Measurements from ENCODE around the gene ZNF827.
A peak's percentile ranks its signal among the peaks of the same experiment; 100 is the strongest.

DNA sequence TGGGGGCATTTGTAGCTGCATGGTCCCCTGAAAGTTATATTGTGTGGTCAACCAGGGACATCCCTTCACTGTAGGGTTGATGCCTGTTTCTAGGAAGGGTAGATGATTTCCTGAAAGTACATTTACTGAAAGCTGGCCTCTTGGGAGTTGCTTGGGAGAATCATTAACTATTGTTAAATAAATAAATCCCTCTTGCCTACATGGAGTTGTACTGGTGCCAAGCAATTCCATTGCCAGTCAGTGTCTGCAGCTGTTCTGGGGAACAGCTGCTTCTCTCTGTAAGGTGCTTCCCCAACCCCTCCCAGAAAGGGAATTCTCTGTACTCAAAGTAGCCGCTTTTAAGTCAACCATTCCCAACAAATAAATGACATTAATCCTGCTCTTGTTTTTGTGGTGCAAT lies 207.6 kb downstream of the ZNF827 start:
- TF ChIP-seq, protein P1, sequence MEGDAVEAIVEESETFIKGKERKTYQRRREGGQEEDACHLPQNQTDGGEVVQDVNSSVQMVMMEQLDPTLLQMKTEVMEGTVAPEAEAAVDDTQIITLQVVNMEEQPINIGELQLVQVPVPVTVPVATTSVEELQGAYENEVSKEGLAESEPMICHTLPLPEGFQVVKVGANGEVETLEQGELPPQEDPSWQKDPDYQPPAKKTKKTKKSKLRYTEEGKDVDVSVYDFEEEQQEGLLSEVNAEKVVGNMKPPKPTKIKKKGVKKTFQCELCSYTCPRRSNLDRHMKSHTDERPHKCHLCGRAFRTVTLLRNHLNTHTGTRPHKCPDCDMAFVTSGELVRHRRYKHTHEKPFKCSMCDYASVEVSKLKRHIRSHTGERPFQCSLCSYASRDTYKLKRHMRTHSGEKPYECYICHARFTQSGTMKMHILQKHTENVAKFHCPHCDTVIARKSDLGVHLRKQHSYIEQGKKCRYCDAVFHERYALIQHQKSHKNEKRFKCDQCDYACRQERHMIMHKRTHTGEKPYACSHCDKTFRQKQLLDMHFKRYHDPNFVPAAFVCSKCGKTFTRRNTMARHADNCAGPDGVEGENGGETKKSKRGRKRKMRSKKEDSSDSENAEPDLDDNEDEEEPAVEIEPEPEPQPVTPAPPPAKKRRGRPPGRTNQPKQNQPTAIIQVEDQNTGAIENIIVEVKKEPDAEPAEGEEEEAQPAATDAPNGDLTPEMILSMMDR (IDR thresholded peaks at IDR 0.05), result no peak
- TF ChIP-seq POLR2A (IDR thresholded peaks at IDR 0.05) (no peak), POLR2AphosphoS5 (IDR thresholded peaks at IDR 0.05) (peak; percentile 62)

All from gastroesophageal sphincter (tissue), 3 donors.